ENCODE data around the gene PPP2R2D.

DNA sequence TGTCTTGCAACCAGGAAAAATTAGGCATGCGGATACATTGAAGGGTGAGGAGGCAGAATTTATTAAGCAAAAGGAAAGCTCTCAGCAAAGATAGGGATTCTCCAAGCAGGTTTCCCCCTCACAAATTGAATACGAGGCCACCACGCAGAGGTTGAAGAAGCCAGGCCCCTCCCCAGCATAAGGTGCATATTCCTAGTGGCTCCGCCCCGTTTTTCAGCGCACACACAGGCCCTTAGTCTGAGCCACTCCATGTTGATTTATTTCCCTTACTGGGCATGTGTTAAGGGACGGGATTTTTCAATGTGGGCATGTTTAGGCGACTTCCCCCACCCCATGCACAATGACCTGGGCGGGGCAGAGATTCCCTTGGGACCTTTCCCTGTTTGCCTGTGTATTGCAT is 24.9 kb downstream of the PPP2R2D start:
- TF ChIP-seq, protein P1, sequence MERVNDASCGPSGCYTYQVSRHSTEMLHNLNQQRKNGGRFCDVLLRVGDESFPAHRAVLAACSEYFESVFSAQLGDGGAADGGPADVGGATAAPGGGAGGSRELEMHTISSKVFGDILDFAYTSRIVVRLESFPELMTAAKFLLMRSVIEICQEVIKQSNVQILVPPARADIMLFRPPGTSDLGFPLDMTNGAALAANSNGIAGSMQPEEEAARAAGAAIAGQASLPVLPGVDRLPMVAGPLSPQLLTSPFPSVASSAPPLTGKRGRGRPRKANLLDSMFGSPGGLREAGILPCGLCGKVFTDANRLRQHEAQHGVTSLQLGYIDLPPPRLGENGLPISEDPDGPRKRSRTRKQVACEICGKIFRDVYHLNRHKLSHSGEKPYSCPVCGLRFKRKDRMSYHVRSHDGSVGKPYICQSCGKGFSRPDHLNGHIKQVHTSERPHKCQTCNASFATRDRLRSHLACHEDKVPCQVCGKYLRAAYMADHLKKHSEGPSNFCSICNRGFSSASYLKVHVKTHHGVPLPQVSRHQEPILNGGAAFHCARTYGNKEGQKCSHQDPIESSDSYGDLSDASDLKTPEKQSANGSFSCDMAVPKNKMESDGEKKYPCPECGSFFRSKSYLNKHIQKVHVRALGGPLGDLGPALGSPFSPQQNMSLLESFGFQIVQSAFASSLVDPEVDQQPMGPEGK (CRISPR knock-in tag; IDR thresholded peaks at IDR 0.05; ENCODE audit: borderline replicate concordance): no peak
- TF ChIP-seq PPARA (CRISPR knock-in tag; IDR thresholded peaks at IDR 0.05; ENCODE audit: borderline replicate concordance) (no peak), TOX (CRISPR knock-in tag; IDR thresholded peaks at IDR 0.05; ENCODE audit: borderline replicate concordance) (no peak), CSDC2 (CRISPR knock-in tag; IDR thresholded peaks at IDR 0.05) (no peak), SNAI2 (CRISPR knock-in tag; IDR thresholded peaks at IDR 0.05) (no peak), POU6F1 (CRISPR knock-in tag; IDR thresholded peaks at IDR 0.05; ENCODE audit: borderline replicate concordance, low read depth) (no peak)
- TF ChIP-seq, protein P2, sequence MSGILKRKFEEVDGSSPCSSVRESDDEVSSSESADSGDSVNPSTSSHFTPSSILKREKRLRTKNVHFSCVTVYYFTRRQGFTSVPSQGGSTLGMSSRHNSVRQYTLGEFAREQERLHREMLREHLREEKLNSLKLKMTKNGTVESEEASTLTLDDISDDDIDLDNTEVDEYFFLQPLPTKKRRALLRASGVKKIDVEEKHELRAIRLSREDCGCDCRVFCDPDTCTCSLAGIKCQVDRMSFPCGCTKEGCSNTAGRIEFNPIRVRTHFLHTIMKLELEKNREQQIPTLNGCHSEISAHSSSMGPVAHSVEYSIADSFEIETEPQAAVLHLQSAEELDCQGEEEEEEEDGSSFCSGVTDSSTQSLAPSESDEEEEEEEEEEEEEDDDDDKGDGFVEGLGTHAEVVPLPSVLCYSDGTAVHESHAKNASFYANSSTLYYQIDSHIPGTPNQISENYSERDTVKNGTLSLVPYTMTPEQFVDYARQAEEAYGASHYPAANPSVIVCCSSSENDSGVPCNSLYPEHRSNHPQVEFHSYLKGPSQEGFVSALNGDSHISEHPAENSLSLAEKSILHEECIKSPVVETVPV (CRISPR knock-in tag; IDR thresholded peaks at IDR 0.05): no peak

Measured in SK-N-SH treated with all-trans-retinoic acid at 6 μM for 48 hours (cell line).